Measurements from ENCODE around the gene FAH. TPM values are rescaled to one million over a fixed set of nuclear protein-coding genes. Genes with fewer than 3 reads are reported as not detected.

The FAH gene
- total RNA-seq, 1 donor from 2014 or later, result 25.6 TPM

DNA sequence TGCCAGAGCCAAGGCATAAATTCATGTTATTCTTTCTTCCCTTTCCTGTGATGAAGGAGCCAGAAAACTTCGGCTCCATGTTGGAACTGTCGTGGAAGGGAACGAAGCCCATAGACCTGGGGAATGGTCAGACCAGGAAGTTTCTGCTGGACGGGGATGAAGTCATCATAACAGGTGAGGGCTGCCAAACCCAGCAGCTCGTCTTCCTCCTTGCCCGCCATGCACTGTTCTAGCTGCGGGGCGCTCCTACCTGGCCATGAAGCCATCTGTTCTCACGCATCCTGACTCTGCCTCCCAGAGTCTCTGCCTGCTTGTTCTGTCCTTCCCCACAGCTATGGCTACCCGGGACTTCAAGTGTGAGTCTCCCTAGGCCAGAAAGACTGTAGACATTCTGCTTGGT is 28.2 kb downstream of the FAH start:
- TF ChIP-seq, protein P1, sequence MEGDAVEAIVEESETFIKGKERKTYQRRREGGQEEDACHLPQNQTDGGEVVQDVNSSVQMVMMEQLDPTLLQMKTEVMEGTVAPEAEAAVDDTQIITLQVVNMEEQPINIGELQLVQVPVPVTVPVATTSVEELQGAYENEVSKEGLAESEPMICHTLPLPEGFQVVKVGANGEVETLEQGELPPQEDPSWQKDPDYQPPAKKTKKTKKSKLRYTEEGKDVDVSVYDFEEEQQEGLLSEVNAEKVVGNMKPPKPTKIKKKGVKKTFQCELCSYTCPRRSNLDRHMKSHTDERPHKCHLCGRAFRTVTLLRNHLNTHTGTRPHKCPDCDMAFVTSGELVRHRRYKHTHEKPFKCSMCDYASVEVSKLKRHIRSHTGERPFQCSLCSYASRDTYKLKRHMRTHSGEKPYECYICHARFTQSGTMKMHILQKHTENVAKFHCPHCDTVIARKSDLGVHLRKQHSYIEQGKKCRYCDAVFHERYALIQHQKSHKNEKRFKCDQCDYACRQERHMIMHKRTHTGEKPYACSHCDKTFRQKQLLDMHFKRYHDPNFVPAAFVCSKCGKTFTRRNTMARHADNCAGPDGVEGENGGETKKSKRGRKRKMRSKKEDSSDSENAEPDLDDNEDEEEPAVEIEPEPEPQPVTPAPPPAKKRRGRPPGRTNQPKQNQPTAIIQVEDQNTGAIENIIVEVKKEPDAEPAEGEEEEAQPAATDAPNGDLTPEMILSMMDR (IDR thresholded peaks at IDR 0.05), result no peak
- intact Hi-C loops (cut with DNase I), result no loop called here
- Histone ChIP-seq H3K4me1 (peaks cover 7% of the 10 kb centered on the region), H3K27me3 (ENCODE audit: low read depth) (no peaks in the 10 kb centered on the region), H3K27ac (no peak overlapping the region), H3K9me3 (no peaks in the 10 kb centered on the region), H3K36me3 (peaks cover 57% of the 10 kb centered on the region), H3K4me3 (no peak overlapping the region)
- DNase-seq, result no peak
- no peak for ATAC-seq

DNA sequence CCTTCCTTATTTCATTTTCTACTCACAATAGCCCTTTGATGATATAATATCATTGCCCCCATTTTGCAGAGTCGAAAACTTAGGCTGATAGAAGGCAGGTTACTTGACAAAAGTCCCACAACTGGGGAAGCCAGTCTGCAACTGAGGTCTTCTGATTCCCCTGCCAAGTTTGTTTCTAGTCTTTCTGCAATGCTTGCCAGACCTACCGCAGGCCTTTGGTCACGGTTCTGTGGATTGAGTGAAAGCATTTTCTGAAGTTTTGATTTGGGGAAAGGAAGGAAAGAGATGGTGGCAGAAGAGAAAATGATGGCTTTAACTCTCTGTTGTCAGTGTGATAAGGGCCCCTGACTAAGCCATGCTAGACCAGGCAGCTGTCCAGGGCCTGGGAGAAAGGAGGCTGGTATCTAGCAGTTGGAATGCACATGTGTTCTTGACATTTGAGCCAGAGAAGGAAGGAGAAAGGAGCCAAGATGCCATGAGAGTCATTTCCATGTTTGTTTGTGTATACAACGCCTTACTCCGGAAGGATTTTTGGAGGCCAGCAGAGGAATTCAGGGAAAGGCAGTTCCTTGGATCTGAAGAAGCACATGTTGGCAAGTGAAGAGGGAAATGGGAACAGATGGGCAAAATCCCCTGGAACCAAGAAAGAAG is 29.9 kb downstream of the FAH start:
- TF ChIP-seq, protein P1 (IDR thresholded peaks at IDR 0.05), result no peak
- no peaks in the 10 kb centered on the region for H3K9me3 ChIP-seq
- H3K27ac ChIP-seq, result no peak overlapping the region
- ATAC-seq (no peak), DNase-seq (no peak)
- intact Hi-C loops (cut with DNase I), result no loop called here
- H3K4me3 ChIP-seq, result no peak overlapping the region
- H3K36me3 ChIP-seq, result peaks cover 71% of the 10 kb centered on the region
- no peaks in the 10 kb centered on the region for H3K27me3 ChIP-seq (ENCODE audit: low read depth)
- H3K4me1 ChIP-seq, result peaks cover 7% of the 10 kb centered on the region

DNA sequence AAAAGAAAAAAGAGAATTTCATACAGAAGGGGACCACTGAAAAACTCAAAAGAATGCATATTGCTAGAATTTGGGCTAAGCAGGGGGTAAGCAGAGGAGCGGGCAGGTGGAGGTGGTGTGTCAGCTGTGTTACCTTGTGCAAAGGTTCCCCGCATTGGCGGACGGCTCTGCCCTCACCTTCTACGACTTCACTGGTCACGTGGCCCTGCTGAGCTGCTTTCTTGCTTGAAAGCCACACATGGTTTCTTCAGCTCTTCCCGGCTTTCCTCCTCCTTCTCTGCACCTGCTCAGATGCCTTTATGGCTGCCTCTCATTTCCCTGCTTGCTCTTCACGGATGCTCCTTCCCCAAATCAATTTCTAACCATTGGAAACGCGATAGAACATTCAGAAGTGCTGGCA is 30.5 kb downstream of the FAH start:
- no peak for ATAC-seq
- H3K4me1 ChIP-seq, result peaks cover 7% of the 10 kb centered on the region
- H3K9me3 ChIP-seq, result no peaks in the 10 kb centered on the region
- intact Hi-C loops (cut with DNase I), result no loop called here
- TF ChIP-seq, protein P1 (IDR thresholded peaks at IDR 0.05), result no peak
- no peaks in the 10 kb centered on the region for H3K27me3 ChIP-seq (ENCODE audit: low read depth)
- H3K4me3 ChIP-seq, result no peak overlapping the region
- DNase-seq, result no peak
- H3K36me3 ChIP-seq, result peaks cover 71% of the 10 kb centered on the region
- H3K27ac ChIP-seq, result no peak overlapping the region

DNA sequence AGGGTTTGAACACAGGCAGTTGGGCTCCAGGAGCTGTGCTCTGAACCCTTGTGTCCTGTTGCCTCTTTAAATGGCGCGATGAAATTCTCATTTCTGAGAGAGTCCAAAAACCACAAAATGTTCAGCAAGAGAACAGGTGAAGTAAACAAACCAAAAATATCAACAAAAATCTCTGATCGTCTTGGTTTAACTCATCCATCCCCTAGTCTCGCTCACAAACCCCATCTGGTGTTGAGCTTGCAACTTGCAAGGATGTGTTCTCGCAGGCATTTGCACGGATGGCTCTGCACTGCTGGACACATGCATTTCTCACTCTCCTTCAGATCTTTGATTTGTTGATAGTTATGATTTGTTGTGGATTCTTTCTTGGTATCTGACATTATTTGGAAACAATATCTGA is 31.1 kb downstream of the FAH start:
- TF ChIP-seq, protein P1 (IDR thresholded peaks at IDR 0.05), result no peak
- no peak for ATAC-seq
- intact Hi-C loops (cut with DNase I), result no loop called here
- Histone ChIP-seq H3K9me3 (no peaks in the 10 kb centered on the region), H3K27me3 (ENCODE audit: low read depth) (no peaks in the 10 kb centered on the region), H3K4me1 (peaks cover 7% of the 10 kb centered on the region), H3K36me3 (peaks cover 71% of the 10 kb centered on the region), H3K27ac (no peak overlapping the region), H3K4me3 (no peak overlapping the region)
- no peak for DNase-seq

DNA sequence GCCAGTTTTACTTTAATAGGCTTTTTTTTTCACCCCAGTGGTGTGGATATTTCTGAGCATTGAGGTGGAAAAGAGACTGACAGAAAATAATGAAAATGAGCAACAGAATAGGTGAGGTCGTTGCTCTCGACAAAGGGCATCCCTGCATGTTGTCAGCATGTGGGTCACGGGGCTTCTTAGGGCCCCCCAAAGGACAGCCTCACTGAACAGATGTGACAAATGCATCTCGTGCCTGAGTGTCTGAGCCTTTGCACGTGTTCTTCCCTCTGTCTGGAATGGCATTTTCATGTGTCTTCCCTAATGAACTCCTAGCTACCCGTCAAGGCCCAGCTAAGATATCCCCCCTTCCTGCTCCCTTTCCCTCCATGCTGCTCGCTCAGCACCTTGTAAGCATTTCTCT is 31.8 kb downstream of the FAH start:
- H3K4me1 ChIP-seq, result peaks cover 7% of the 10 kb centered on the region
- H3K27ac ChIP-seq, result no peak overlapping the region
- no peaks in the 10 kb centered on the region for H3K9me3 ChIP-seq
- no peak overlapping the region for H3K4me3 ChIP-seq
- no peak for ATAC-seq
- intact Hi-C loops (cut with DNase I), result no loop called here
- H3K27me3 ChIP-seq (ENCODE audit: low read depth), result no peaks in the 10 kb centered on the region
- TF ChIP-seq, protein P1 (IDR thresholded peaks at IDR 0.05), result no peak
- no peak for DNase-seq
- H3K36me3 ChIP-seq, result peaks cover 71% of the 10 kb centered on the region

Measured in lower lobe of right lung (tissue), 2 donors.